Measurements from ENCODE around the gene PSMA3.
"Not testable (repeated sequence)": the region's sequence is repeated elsewhere in the genome, so short reads cannot be mapped to it uniquely, and the experiment has no call there.

PSMA3 gene

GRCh38 chr14:58244556-58245387 is at the start of gene PSMA3:
TSS of gene PSMA3 (plus strand) at chr14:58244843. CDS start at chr14:58244921, 78 bp downstream.
- DNase-seq = peak; percentile 95 to 97

DNA sequence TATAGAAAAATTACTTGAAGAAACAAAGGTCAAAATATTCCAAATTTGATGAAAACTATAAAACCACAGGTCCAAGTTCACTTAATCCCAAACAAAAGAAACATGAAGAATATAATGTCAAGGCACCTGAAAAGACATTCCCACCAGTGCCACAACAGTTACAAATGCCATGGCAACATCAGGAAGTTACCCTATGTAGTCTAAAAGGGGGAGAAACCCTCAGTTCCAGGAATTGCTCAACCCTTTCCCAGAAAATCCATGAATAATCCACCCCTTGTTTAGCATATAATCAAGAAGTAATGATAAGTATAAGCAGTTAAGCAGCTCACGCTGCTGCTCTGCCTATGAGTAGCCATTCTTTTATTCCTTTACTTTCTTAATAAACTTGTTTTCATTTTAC is 48.4 kb upstream of the PSMA3 start:
- no peak for DNase-seq

DNA sequence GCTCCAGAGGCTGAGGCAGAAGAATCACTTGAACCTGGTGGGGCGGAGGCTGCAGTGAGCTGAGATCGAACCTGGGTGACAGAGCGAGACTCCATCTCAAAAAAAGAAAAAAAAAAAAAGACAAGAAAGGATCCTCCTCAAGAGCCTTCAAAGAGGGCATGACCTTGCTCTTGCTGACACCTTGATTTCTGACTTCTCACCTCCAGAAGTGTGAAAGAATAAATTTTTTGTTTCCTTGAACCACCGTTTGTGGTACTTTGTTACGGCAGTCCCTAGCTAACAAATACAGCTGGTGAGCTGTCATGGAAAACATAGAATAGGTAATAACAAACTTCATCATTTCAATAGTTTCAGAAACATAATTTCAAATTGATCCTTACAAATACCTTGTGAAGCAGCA is 46.6 kb upstream of the PSMA3 start:
- DNase-seq = no peak

DNA sequence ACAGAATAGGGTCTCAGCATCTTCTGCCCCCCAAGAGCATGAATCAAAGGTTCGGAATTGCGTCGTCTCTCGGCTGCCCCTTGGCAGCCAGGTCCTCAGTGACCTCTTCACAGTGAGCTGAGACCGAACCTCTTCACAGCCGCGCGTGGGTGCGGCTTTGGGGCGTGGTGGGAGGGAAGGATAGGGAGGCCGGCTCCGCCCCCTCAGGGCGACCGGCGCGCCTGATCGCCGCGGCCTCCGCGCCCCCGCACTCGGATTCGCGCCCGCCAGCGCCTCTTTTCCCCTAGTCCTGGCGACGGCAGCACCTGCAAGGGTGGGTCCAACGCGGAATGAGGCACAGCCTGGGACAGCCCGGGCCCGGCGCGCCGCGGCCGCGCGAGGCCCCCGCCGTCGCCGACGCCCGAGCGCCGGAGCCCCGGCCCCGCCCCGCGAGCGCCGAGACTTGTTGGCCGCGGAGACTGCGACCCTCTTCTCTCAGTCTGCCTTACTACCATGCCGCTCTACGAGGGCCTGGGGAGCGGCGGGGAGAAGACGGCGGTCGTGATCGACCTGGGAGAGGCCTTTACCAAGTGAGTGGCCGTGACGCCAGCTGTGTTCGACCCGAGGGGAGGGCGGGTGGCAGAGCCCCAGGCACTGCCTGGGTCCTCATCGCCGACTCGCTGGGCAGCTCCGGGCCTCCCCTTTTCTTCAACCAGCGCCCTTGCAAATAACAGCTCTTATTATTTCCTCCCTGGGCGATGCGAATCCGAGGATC is 44.7 kb upstream of the PSMA3 start, which contains the start of gene ACTR10:
ACTR10 (plus strand) TSS at position 424 of the 754 bp plus-strand sequence; CDS start at position 493, 69 bp downstream.
- DNase-seq = peak; percentile 59 to 76

DNA sequence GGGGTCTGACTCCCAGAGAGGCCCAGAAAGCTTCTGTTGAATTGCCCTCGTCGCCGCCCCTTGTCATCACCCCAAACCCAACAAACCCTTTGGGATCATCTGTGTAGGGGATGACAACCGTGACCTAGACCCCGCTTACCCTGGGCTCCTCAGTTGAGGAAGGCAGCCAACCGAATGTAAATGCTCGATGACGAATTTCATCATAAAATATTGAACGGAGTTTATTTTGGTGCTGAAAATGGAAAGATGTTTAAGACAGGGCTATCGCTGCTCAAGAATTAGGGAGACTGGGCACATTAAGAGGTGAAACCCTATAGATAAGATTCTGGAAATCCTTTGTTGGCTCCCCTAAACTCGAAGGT is 44.2 kb upstream of the PSMA3 start:
- DNase-seq = no peak

DNA sequence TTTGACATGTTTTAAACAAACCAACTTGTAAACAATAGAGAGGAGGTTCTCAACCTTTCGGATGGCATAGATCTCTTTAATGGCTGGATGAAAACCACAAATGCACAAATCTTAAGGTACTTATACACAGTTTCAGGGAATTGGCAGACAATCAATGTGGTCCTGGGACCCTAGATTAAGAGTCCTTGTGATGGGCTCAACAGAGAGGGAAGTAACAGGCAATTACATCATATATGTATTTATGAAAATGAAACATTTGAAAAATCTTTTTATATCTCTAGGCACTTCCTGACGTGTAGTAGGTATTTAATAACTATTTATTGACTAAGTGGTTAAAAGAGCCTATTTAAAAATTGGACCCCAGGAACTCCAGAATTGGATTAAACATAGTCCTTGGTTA is 43.8 kb upstream of the PSMA3 start:
- no peak for DNase-seq

GRCh38 chr14:58213176-58213575 is 31.5 kb upstream of the PSMA3 start:
- DNase-seq = no peak

- DNase-seq = no peak
These were observed 29.3 kb upstream of the PSMA3 start for GRCh38 chr14:58215191-58215914.

DNA sequence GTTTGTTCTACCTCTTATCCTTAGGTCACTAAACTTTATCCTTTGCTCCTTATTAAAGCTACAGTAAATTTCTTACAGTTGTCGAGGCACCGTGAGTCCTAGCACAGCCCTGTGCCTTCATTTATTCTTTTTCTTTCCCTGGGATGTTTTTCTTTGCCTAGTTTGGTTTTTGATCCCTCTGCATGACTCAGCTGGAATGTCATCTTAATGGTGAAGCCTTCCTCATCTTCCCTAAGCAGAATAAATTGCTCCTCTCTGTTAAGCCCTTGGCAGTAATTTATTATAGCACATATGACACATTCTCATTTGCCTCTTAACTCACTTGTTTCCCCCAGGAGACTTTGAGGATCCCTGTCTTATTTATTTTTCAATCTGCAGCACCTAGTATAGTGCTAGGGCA is 28.1 kb upstream of the PSMA3 start:
- no peak for DNase-seq

DNA sequence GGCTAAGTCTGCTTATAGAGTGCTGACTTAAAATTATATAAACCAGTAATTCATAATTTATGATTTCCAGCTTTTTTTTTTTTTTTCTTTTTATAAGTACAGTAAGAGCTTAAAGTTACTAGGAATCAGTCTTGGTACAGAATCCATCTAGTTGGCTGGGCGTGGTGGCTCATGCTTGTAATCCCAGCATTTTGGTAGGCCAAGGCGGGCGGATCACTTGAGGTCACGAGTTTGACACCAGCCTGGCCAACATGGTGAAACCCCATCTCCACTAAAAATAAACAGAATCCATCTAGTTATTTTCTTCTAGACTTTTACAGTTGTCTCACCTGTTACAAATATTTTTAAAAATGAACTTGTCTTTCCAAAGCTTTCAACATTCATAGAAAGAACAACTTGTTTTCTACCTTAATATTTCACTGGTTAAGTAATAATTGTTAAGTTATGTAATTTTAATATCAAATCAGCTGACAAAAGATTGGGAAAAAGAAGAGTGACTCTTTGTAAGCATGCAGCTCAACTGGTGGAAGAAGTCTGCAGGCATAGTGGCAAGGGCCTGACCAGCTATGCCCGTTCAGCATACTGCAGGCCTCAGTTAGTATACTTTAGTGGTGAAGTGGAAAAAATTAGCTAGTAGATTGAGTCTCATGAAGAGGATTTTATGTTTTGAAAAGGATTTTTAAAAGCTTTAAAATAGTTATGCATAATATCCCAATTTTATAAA is 17.4 kb upstream of the PSMA3 start:
- no peak for DNase-seq

- no peak for DNase-seq
These were observed 6.1 kb upstream of the PSMA3 start for GRCh38 chr14:58238252-58239243.

DNA sequence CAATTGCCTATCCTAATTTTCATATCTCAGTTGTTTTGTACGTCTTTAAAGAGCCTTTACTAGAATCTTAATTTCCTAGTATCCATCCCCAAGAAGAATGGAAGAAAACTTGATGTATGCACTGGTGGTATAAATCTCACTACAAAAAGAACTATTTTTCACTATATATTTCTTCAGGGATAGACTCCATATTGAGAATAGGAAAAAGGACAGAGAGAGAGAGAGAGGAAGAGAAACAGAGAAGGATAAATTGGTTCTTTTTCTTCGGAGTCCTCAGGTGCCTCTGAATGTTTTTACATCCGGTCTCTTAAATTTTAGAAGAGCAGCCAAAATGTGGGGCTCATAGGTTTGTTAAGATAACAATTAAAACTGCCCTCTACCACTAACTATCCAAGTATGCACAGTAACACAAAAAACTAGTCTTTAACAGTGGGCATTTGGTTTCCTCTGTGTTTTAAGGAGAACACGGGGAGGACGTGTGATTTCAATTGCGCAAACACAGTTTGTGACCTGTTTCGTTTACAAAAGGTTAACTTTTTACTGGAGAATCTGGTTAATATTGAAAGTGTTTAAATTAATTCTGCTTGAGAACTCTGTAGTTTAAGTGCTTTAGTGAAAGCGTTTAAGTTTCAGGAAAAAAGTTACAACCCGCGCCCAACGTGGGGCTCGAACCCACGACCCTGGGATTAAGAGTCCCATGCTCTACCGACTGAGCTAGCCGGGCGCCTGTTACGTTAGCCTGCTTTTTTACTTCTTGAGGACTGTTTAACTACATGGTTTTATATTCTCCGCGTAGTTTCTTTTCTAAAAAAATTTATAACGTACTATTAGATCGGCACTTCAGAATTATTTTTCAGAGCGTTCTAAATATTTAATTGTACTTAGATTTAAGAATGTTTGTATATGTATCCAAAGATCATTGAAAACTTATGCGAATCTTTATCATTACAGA is 5.1 kb upstream of the PSMA3 start:
- peak; percentile 39 to 55 for DNase-seq

- peak; percentile 40 to 78 for DNase-seq
These were observed 670 bp upstream of the PSMA3 start for GRCh38 chr14:58243790-58244555.

DNA sequence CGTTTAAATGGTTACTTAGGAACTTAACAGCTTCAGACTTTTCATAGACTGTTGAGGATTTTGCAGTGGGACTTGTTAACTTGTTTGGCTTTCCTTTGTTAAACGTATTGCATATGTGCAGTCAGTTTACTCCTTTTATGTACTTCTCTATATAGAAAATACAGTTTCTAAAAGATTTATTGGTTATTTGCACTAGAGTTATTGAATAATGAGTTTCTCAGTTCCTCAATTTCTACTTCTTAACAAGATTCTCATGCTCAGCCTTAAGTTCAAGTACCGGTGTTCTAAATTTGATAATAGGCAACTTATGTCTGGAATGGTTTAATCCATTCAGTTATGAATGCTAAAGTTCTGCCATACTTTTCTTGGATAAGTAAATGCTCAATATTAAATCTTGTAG is 919 bp downstream of the PSMA3 start:
- DNase-seq = no peak

DNA sequence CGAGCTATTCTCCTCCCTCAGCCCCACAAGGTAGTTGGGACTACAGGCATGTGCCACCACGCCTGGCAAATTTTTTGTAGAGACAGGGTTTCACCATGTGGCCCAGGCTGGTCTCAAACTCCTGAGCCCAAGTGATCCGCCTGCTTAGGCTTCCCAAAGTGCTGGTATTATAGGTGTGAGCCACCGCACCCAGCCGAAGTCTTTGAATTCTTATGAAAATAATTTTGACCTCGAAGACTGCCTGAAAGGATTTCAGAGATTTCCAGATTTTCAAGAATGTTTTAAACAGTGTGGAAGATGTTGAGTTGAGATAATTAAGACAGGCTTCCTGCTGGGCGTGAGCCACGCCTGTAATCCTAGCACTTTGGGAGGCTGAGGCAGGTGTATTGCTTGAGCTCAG is 5.0 kb downstream of the PSMA3 start:
- DNase-seq = no peak

GRCh38 chr14:58258156-58258555 is 13.5 kb downstream of the PSMA3 start:
- no peak for DNase-seq

- not testable (repeated sequence) for DNase-seq
These were observed 17.4 kb downstream of the PSMA3 start for GRCh38 chr14:58262005-58262404.

- DNase-seq = no peak
These were observed 20.8 kb downstream of the PSMA3 start for GRCh38 chr14:58265401-58265800.

GRCh38 chr14:58270628-58271027 is 26.0 kb downstream of the PSMA3 start:
- no peak for DNase-seq
